Esophagus (tissue), 2 donors: ENCODE measurements around the gene DCDC2C. TPM values are rescaled to one million over a fixed set of nuclear protein-coding genes. Genes with fewer than 3 reads are reported as not detected.

ENCODE experiments used
- H3K27ac ChIP-seq, 2 donors: one replicate each; pipeline ENCODE4 v1.5.1; 2013; ENCODE audit warnings: low read depth in 2 of 2, mild to moderate bottlenecking in 2 of 2, inconsistent platforms in 1 of 2, low read length in 1 of 2, moderate library complexity in 1 of 2
- H3K27me3 ChIP-seq, 2 donors: one replicate each; pipeline ENCODE4 v1.6.1; 2013; ENCODE audit warnings: low read length in 2 of 2, control low read depth in 1 of 2, mild to moderate bottlenecking in 1 of 2; ENCODE audit not compliant: insufficient read depth in 2 of 2, control insufficient read depth in 1 of 2
- H3K36me3 ChIP-seq, 2 donors: one replicate each; pipeline ENCODE4 v1.6.1; 2013; ENCODE audit warnings: low read length in 1 of 2; ENCODE audit not compliant: control insufficient read depth in 2 of 2, insufficient read depth in 2 of 2
- H3K4me1 ChIP-seq, 2 donors: one replicate each; pipeline ENCODE4 v1.6.1; 2013; ENCODE audit warnings: low read length in 1 of 2; ENCODE audit not compliant: control insufficient read depth in 2 of 2, insufficient read depth in 2 of 2
- H3K4me3 ChIP-seq, 2 donors: one replicate each; pipeline ENCODE4 v1.5.1; 2013; ENCODE audit warnings: low read length in 2 of 2, mild to moderate bottlenecking in 2 of 2, low read depth in 1 of 2, moderate library complexity in 1 of 2
- H3K9me3 ChIP-seq, 2 donors: one replicate each; pipeline ENCODE4 v1.6.1; 2013; ENCODE audit warnings: mild to moderate bottlenecking in 2 of 2, low read depth in 1 of 2, low read length in 1 of 2, moderate library complexity in 1 of 2; ENCODE audit not compliant: control insufficient read depth in 2 of 2, insufficient read depth in 1 of 2
- WGBS, 2 donors: extraction: QIAGEN DNeasy Blood & Tissue Kit; methylation state at CpG; one replicate each; pipeline ENCODE4 v1.1.7; 2013; 5-methylcytosine and 5-hydroxymethylcytosine counted together
- polyA plus RNA-seq, 2 donors: library from polyadenylated mRNA; stranded (reverse); fragments of 200-250 nt; gene quantifications; one replicate each; pipeline ENCODE4 v1.2.3, GENCODE V29; 2013
- donor health status: healthy with polysubstance abuse.
- donor health status: Bipolar disorder and iron deficiency.

DCDC2C gene
- polyA plus RNA-seq, 2 donors: 0.04 TPM; not detected in 1

- Histone ChIP-seq H3K36me3 (no peaks in the 10 kb centered on the region), H3K9me3 (no peaks in the 10 kb centered on the region), H3K27ac (no peak overlapping the region), H3K4me1 (no peaks in the 10 kb centered on the region), H3K4me3 (no peak overlapping the region), H3K27me3 (no peaks in the 10 kb centered on the region)
- 74 to 80% methylated on average over 6 of the region's 6 CpGs for WGBS, 2 donors
Observed at GRCh38 chr2:3682811-3683210, 20.6 kb upstream of the DCDC2C start.

GRCh38 chr2:3683748-3684454, 19.5 kb upstream of the DCDC2C start:
- Histone ChIP-seq H3K27ac (no peak overlapping the region), H3K36me3 (no peaks in the 10 kb centered on the region), H3K4me3 (no peak overlapping the region), H3K9me3 (no peaks in the 10 kb centered on the region), H3K4me1 (peaks cover 0 to 2% of the 10 kb centered on the region in 2 donors), H3K27me3 (no peaks in the 10 kb centered on the region)
- 45 to 51% methylated on average over 3 of the region's 3 CpGs for WGBS, 2 donors

GRCh38 chr2:3689998-3690748, 13.2 kb upstream of the DCDC2C start:
- Histone ChIP-seq H3K36me3 (no peaks in the 10 kb centered on the region), H3K27me3 (no peaks in the 10 kb centered on the region), H3K9me3 (no peaks in the 10 kb centered on the region), H3K4me3 (no peak overlapping the region), H3K27ac (no peak overlapping the region), H3K4me1 (peaks cover 0 to 2% of the 10 kb centered on the region in 2 donors)

GRCh38 chr2:3692375-3692774, 11.0 kb upstream of the DCDC2C start:
- Histone ChIP-seq H3K4me1 (peaks cover 0 to 2% of the 10 kb centered on the region in 2 donors), H3K27me3 (no peaks in the 10 kb centered on the region), H3K27ac (no peak overlapping the region), H3K36me3 (no peaks in the 10 kb centered on the region), H3K4me3 (no peak overlapping the region), H3K9me3 (no peaks in the 10 kb centered on the region)

GRCh38 chr2:3696545-3696944, 6.8 kb upstream of the DCDC2C start:
- Histone ChIP-seq H3K4me1 (no peaks in the 10 kb centered on the region), H3K9me3 (no peaks in the 10 kb centered on the region), H3K27ac (no peak overlapping the region), H3K27me3 (no peaks in the 10 kb centered on the region), H3K4me3 (no peak overlapping the region), H3K36me3 (no peaks in the 10 kb centered on the region)
- WGBS, 2 donors: 77% methylated on average over 3 of the region's 3 CpGs

GRCh38 chr2:3701071-3701470, 2.3 kb upstream of the DCDC2C start:
- H3K27ac ChIP-seq: no peak overlapping the region
- H3K4me1 ChIP-seq: peaks cover 0 to 4% of the 10 kb centered on the region in 2 donors
- H3K4me3 ChIP-seq: no peak overlapping the region
- H3K27me3 ChIP-seq: no peaks in the 10 kb centered on the region
- H3K36me3 ChIP-seq: no peaks in the 10 kb centered on the region
- 86 to 87% methylated on average over 5 of the region's 5 CpGs for WGBS, 2 donors
- peaks cover 0 to 5% of the 10 kb centered on the region in 2 donors for H3K9me3 ChIP-seq

GRCh38 chr2:3703757-3704355, 481 bp downstream of the DCDC2C start:
- WGBS, 2 donors: 22 to 27% methylated on average over 64 to 73 of the region's 73 CpGs
- H3K27ac ChIP-seq: no peak overlapping the region
- H3K36me3 ChIP-seq: no peaks in the 10 kb centered on the region
- peaks cover 0 to 4% of the 10 kb centered on the region in 2 donors for H3K4me1 ChIP-seq
- no peaks in the 10 kb centered on the region for H3K27me3 ChIP-seq
- H3K9me3 ChIP-seq: peaks cover 0 to 5% of the 10 kb centered on the region in 2 donors
- no peak overlapping the region for H3K4me3 ChIP-seq

GRCh38 chr2:3704692-3705091, 1.3 kb downstream of the DCDC2C start:
- no peak overlapping the region for H3K27ac ChIP-seq
- 42 to 49% methylated on average over 4 of the region's 6 CpGs for WGBS, 2 donors
- H3K36me3 ChIP-seq: no peaks in the 10 kb centered on the region
- no peak overlapping the region for H3K4me3 ChIP-seq
- H3K27me3 ChIP-seq: no peaks in the 10 kb centered on the region
- H3K4me1 ChIP-seq: peaks cover 0 to 4% of the 10 kb centered on the region in 2 donors
- H3K9me3 ChIP-seq: peaks cover 0 to 5% of the 10 kb centered on the region in 2 donors

GRCh38 chr2:3705782-3706181, 2.4 kb downstream of the DCDC2C start:
- peaks cover 0 to 5% of the 10 kb centered on the region in 2 donors for H3K9me3 ChIP-seq
- no peaks in the 10 kb centered on the region for H3K27me3 ChIP-seq
- H3K36me3 ChIP-seq: no peaks in the 10 kb centered on the region
- 13 to 19% methylated on average over 2 of the region's 2 CpGs for WGBS, 2 donors
- H3K27ac ChIP-seq: no peak overlapping the region
- peaks cover 0 to 4% of the 10 kb centered on the region in 2 donors for H3K4me1 ChIP-seq
- no peak overlapping the region for H3K4me3 ChIP-seq
